Measurements from ENCODE around the gene STARD10.

Gene STARD10

GRCh38 chr11:72741849-72742512 lies 51.9 kb downstream of the STARD10 start:
- H3K27me3 ChIP-seq (ENCODE audit: insufficient read depth, low read length), result no peaks in the 10 kb centered on the region
- no peaks in the 10 kb centered on the region for H3K9me2 ChIP-seq (ENCODE audit: low read depth, low read length)
- H2AFZ ChIP-seq (ENCODE audit: low read length), result no peak overlapping the region
- TF ChIP-seq EZH2 (IDR thresholded peaks at IDR 0.05; ENCODE audit: borderline replicate concordance, low read length) (no peak), CTCF (IDR thresholded peaks at IDR 0.05; ENCODE audit: low read length) (no peak)
- no peak overlapping the region for H3K4me3 ChIP-seq (ENCODE audit: low read depth, low read length, poor library complexity, severe bottlenecking)
- H3K79me2 ChIP-seq (ENCODE audit: insufficient read depth, low read length), result no peaks in the 10 kb centered on the region
- no peak overlapping the region; the same call in 1 of the 2 replicates for H3K4me2 ChIP-seq (ENCODE audit: low read length)
- no peaks in the 10 kb centered on the region for H4K20me1 ChIP-seq (ENCODE audit: insufficient read depth, low read length)
- peaks cover 4% of the 10 kb centered on the region; the same call in 1 of the 2 replicates for H3K36me3 ChIP-seq (ENCODE audit: insufficient read depth, low read length)
- H3K9ac ChIP-seq (ENCODE audit: low read length), result no peak overlapping the region
- H3K4me1 ChIP-seq (ENCODE audit: insufficient read depth, low read length, severe bottlenecking), result peaks cover 71% of the 10 kb centered on the region
- H3K27ac ChIP-seq (ENCODE audit: low read depth, low read length, poor library complexity, severe bottlenecking), result peak overlapping the region; percentile 89
- no peaks in the 10 kb centered on the region for H3F3A ChIP-seq (ENCODE audit: insufficient read depth, low read length)
- no peaks in the 10 kb centered on the region for H3K9me3 ChIP-seq (ENCODE audit: low read length)

GRCh38 chr11:72741429-72741833 lies 52.4 kb downstream of the STARD10 start:
- Histone ChIP-seq H3K9me3 (ENCODE audit: low read length) (no peaks in the 10 kb centered on the region), H3K4me1 (ENCODE audit: insufficient read depth, low read length, severe bottlenecking) (peaks cover 77% of the 10 kb centered on the region), H3K27me3 (ENCODE audit: insufficient read depth, low read length) (no peaks in the 10 kb centered on the region), H3F3A (ENCODE audit: insufficient read depth, low read length) (no peaks in the 10 kb centered on the region), H3K27ac (ENCODE audit: low read depth, low read length, poor library complexity, severe bottlenecking) (peak overlapping the region; percentile 89), H3K9me2 (ENCODE audit: low read depth, low read length) (no peaks in the 10 kb centered on the region), H2AFZ (ENCODE audit: low read length) (no peak overlapping the region), H3K36me3 (ENCODE audit: insufficient read depth, low read length) (peaks cover 4% of the 10 kb centered on the region; the same call in 1 of the 2 replicates), H4K20me1 (ENCODE audit: insufficient read depth, low read length) (no peaks in the 10 kb centered on the region), H3K9ac (ENCODE audit: low read length) (no peak overlapping the region), H3K4me3 (ENCODE audit: low read depth, low read length, poor library complexity, severe bottlenecking) (no peak overlapping the region), H3K4me2 (ENCODE audit: low read length) (no peak overlapping the region; the same call in 1 of the 2 replicates), H3K79me2 (ENCODE audit: insufficient read depth, low read length) (no peaks in the 10 kb centered on the region)
- TF ChIP-seq EZH2 (IDR thresholded peaks at IDR 0.05; ENCODE audit: borderline replicate concordance, low read length) (no peak), CTCF (IDR thresholded peaks at IDR 0.05; ENCODE audit: low read length) (no peak)

- TF ChIP-seq CTCF (IDR thresholded peaks at IDR 0.05; ENCODE audit: low read length), result no peak
- no peak for TF ChIP-seq EZH2 (IDR thresholded peaks at IDR 0.05; ENCODE audit: borderline replicate concordance, low read length)
- H3K4me2 ChIP-seq (ENCODE audit: low read length), result peak overlapping the region; percentile 54; the same call in 1 of the 2 replicates
- H3K79me2 ChIP-seq (ENCODE audit: insufficient read depth, low read length), result no peaks in the 10 kb centered on the region
These were observed 53.1 kb downstream of the STARD10 start for GRCh38 chr11:72740562-72741428.

More at GRCh38 chr11:72740562-72741428, 53.1 kb downstream of the STARD10 start:
- H3K27ac ChIP-seq (ENCODE audit: low read depth, low read length, poor library complexity, severe bottlenecking), result peak overlapping the region; percentile 89
- H3K36me3 ChIP-seq (ENCODE audit: insufficient read depth, low read length), result peaks cover 4% of the 10 kb centered on the region; the same call in 1 of the 2 replicates
- H3K9ac ChIP-seq (ENCODE audit: low read length), result peak overlapping the region; percentile 18; the same call in 1 of the 2 replicates
- H2AFZ ChIP-seq (ENCODE audit: low read length), result no peak overlapping the region
- H3K9me2 ChIP-seq (ENCODE audit: low read depth, low read length), result no peaks in the 10 kb centered on the region
- H3K4me1 ChIP-seq (ENCODE audit: insufficient read depth, low read length, severe bottlenecking), result peaks cover 81% of the 10 kb centered on the region
- H3F3A ChIP-seq (ENCODE audit: insufficient read depth, low read length), result no peaks in the 10 kb centered on the region
- no peaks in the 10 kb centered on the region for H3K9me3 ChIP-seq (ENCODE audit: low read length)
- no peaks in the 10 kb centered on the region for H3K27me3 ChIP-seq (ENCODE audit: insufficient read depth, low read length)
- no peaks in the 10 kb centered on the region for H4K20me1 ChIP-seq (ENCODE audit: insufficient read depth, low read length)
- H3K4me3 ChIP-seq (ENCODE audit: low read depth, low read length, poor library complexity, severe bottlenecking), result no peak overlapping the region
